Hepatic stellate cell (primary cell): Measurements from ENCODE around the gene ELMO1.

Experiments used
- DNase-seq: peaks from one replicate; pipeline ENCODE4 v3.0.0; 2011; ENCODE audit warnings: low spot score

ELMO1 gene

GRCh38 chr7:37267251-37267650 lies 181.4 kb downstream of the ELMO1 start:
- DNase-seq = no peak

GRCh38 chr7:37265876-37266275 lies 182.8 kb downstream of the ELMO1 start:
- DNase-seq = no peak

GRCh38 chr7:37265006-37265405 lies 183.7 kb downstream of the ELMO1 start:
- DNase-seq = no peak

GRCh38 chr7:37262181-37262580 lies 186.5 kb downstream of the ELMO1 start:
- no peak for DNase-seq

GRCh38 chr7:37259319-37259821 lies 189.3 kb downstream of the ELMO1 start:
- no peak for DNase-seq

GRCh38 chr7:37256631-37257030 lies 192.0 kb downstream of the ELMO1 start:
- no peak for DNase-seq

- no peak for DNase-seq
Measured at GRCh38 chr7:37255327-37255944, 193.2 kb downstream of the ELMO1 start.

- DNase-seq = no peak
Measured at GRCh38 chr7:37251222-37251621, 197.4 kb downstream of the ELMO1 start.

GRCh38 chr7:37249240-37249639 lies 199.4 kb downstream of the ELMO1 start:
- DNase-seq = no peak

- DNase-seq = no peak
Measured at GRCh38 chr7:37248396-37248861, 200.2 kb downstream of the ELMO1 start.

- DNase-seq = no peak
Measured at GRCh38 chr7:37247861-37248260, 200.8 kb downstream of the ELMO1 start.

GRCh38 chr7:37245590-37245989 lies 203.1 kb downstream of the ELMO1 start:
- no peak for DNase-seq

GRCh38 chr7:37236906-37237305 lies 211.8 kb downstream of the ELMO1 start:
- DNase-seq = no peak

- DNase-seq = no peak
Measured at GRCh38 chr7:37235813-37236212, 212.9 kb downstream of the ELMO1 start.

GRCh38 chr7:37234928-37235327 lies 213.7 kb downstream of the ELMO1 start:
- no peak for DNase-seq

- DNase-seq = no peak
Measured at GRCh38 chr7:37234334-37234733, 214.3 kb downstream of the ELMO1 start.

- no peak for DNase-seq
Measured at GRCh38 chr7:37231613-37232012, 217.1 kb downstream of the ELMO1 start.

GRCh38 chr7:37230221-37230620 lies 218.4 kb downstream of the ELMO1 start:
- no peak for DNase-seq

- no peak for DNase-seq
Measured at GRCh38 chr7:37229381-37229780, 219.3 kb downstream of the ELMO1 start.

- no peak for DNase-seq
Measured at GRCh38 chr7:37225285-37225969, 223.2 kb downstream of the ELMO1 start.

- DNase-seq = no peak
Measured at GRCh38 chr7:37224746-37225145, 223.9 kb downstream of the ELMO1 start.

- no peak for DNase-seq
Measured at GRCh38 chr7:37220664-37221063, 228.0 kb downstream of the ELMO1 start.

GRCh38 chr7:37218956-37219355 lies 229.7 kb downstream of the ELMO1 start:
- DNase-seq = no peak

- DNase-seq = no peak
Measured at GRCh38 chr7:37216923-37217322, 231.7 kb downstream of the ELMO1 start.
